CD1c-positive myeloid dendritic cell (primary cell): Measurements from ENCODE around the gene IRF2.

Experiments used
- DNase-seq: peaks from one replicate; pipeline ENCODE4 v3.0.0-alpha.2; 2016; ENCODE audit errors: extremely low spot score

Gene IRF2

GRCh38 chr4:184473499-184474262 is 669 bp downstream of the IRF2 start:
- peak; percentile 41 for DNase-seq

GRCh38 chr4:184472614-184473498 is 1.5 kb downstream of the IRF2 start:
- peak; percentile 89 for DNase-seq

GRCh38 chr4:184471881-184472613 is 2.3 kb downstream of the IRF2 start:
- peak; percentile 4 for DNase-seq

GRCh38 chr4:184470785-184471110 is 3.6 kb downstream of the IRF2 start:
- DNase-seq = no peak

GRCh38 chr4:184466634-184467033 is 7.7 kb downstream of the IRF2 start:
- DNase-seq = no peak

GRCh38 chr4:184464759-184465454 is 9.4 kb downstream of the IRF2 start:
- DNase-seq = no peak

GRCh38 chr4:184463856-184464255 is 10.5 kb downstream of the IRF2 start:
- no peak for DNase-seq

GRCh38 chr4:184463158-184463557 is 11.2 kb downstream of the IRF2 start:
- DNase-seq = no peak

GRCh38 chr4:184462724-184463123 is 11.6 kb downstream of the IRF2 start:
- no peak for DNase-seq

- no peak for DNase-seq
Measured at GRCh38 chr4:184461711-184462441, 12.5 kb downstream of the IRF2 start.

- peak; percentile 24 for DNase-seq
Measured at GRCh38 chr4:184460499-184461285, 13.7 kb downstream of the IRF2 start.

GRCh38 chr4:184459413-184459812 is 14.9 kb downstream of the IRF2 start:
- DNase-seq = no peak

GRCh38 chr4:184457535-184458249 is 16.7 kb downstream of the IRF2 start:
- no peak for DNase-seq

GRCh38 chr4:184456337-184456736 is 18.0 kb downstream of the IRF2 start:
- DNase-seq = no peak

- DNase-seq = no peak
Measured at GRCh38 chr4:184455299-184455698, 19.1 kb downstream of the IRF2 start.

- DNase-seq = peak; percentile 71
Measured at GRCh38 chr4:184453365-184454160, 20.8 kb downstream of the IRF2 start.

GRCh38 chr4:184452740-184453139 is 21.6 kb downstream of the IRF2 start:
- DNase-seq = no peak

GRCh38 chr4:184451726-184452125 is 22.6 kb downstream of the IRF2 start:
- DNase-seq = no peak
